Upper lobe of left lung (tissue), 6 donors: ENCODE data around the gene CACNA2D4. TPM values are rescaled to one million over a fixed set of nuclear protein-coding genes. Genes with fewer than 3 reads are reported as not detected.

Experiments used
- ATAC-seq, 2 donors: fragments of 200-7000 bp; cut with Tn5 transposase; one replicate each; pipeline ENCODE4 v1.9.1; 2022; ENCODE audit warnings: mild to moderate bottlenecking in 2 of 2, moderate library complexity in 2 of 2; ENCODE audit not compliant: low FRiP score in 2 of 2
- DNase-seq, 2 donors: peaks; one replicate each; pipeline ENCODE4 v3.0.0-alpha.2; 2019 to 2020
- H3K27ac ChIP-seq, 4 donors: fragments of 200-600 bp; sonication (generic); one replicate each; pipeline ENCODE4 v1.5.1; 2016 to 2019
- H3K27me3 ChIP-seq, 4 donors: fragments of 200-600 bp; sonication (generic); one replicate each; pipeline ENCODE4 v1.5.1; 2017 to 2019
- H3K36me3 ChIP-seq, 4 donors: fragments of 200-600 bp; sonication (generic); one replicate each; pipeline ENCODE4 v1.5.1; 2016 to 2019
- H3K4me1 ChIP-seq, 4 donors: fragments of 200-600 bp; sonication (generic); one replicate each; pipeline ENCODE4 v1.5.1; 2018 to 2019
- H3K4me3 ChIP-seq, 4 donors: fragments of 200-600 bp; sonication (generic); one replicate each; pipeline ENCODE4 v1.5.1; 2017 to 2019; ENCODE audit warnings: mild to moderate bottlenecking in 2 of 4, moderate library complexity in 1 of 4
- H3K9me3 ChIP-seq, 4 donors: fragments of 200-600 bp; sonication (generic); one replicate each; pipeline ENCODE4 v1.5.1; 2018 to 2019
- EP300 ChIP-seq, 4 donors: sonication (generic); formaldehyde crosslinking; IDR thresholded peaks; one replicate each; pipeline ENCODE4 v1.5.1; 2017; ENCODE audit warnings: antibody characterized with exemption in 4 of 4, control low read depth in 2 of 4
- POLR2A ChIP-seq, 4 donors: fragments of 450-650 bp; IDR thresholded peaks; one replicate each; pipeline ENCODE4 v1.5.1; 2016 to 2017; ENCODE audit warnings: antibody characterized with exemption in 4 of 4, mild to moderate bottlenecking in 2 of 4
- POLR2AphosphoS5 ChIP-seq, 2 donors: sonication (generic); formaldehyde crosslinking; IDR thresholded peaks; one replicate each; pipeline ENCODE4 v1.5.1; 2017; ENCODE audit warnings: antibody characterized with exemption in 2 of 2
- WGBS, 2 donors: methylation state at CpG; one replicate each; pipeline ENCODE4 v1.1.5; 2017 to 2018; 5-methylcytosine and 5-hydroxymethylcytosine counted together
- total RNA-seq, 6 donors: library from RNA; depleted of rRNA in 4 of 6; stranded (reverse); fragments of >200 nt in 4 of 6; gene quantifications; one replicate each; pipeline versions ENCODE4 v1.1.0 to v1.2.1, GENCODE V29; 2016 to 2021
- TF ChIP-seq, protein P1 (sequence below), 6 experiments: fragments of 450-650 bp in 4 of 6; fragments of 200-600 bp in 2 of 6; sonication (generic) in 2 of 6; IDR thresholded peaks; one replicate each; pipeline ENCODE4 v1.5.1; 2016 to 2019; ENCODE audit warnings: antibody characterized with exemption in 6 of 6
- donor health status: DM: no; HTN: no; CAD: no; lungs with moderate emphysema.
- donor health status: DM: no; HTN: yes; CAD: no; lungs with severe emphysema.

The CACNA2D4 gene
- total RNA-seq, 6 donors from 2014 or later: 3.3 to 8.4 (median 7.0) TPM

DNA sequence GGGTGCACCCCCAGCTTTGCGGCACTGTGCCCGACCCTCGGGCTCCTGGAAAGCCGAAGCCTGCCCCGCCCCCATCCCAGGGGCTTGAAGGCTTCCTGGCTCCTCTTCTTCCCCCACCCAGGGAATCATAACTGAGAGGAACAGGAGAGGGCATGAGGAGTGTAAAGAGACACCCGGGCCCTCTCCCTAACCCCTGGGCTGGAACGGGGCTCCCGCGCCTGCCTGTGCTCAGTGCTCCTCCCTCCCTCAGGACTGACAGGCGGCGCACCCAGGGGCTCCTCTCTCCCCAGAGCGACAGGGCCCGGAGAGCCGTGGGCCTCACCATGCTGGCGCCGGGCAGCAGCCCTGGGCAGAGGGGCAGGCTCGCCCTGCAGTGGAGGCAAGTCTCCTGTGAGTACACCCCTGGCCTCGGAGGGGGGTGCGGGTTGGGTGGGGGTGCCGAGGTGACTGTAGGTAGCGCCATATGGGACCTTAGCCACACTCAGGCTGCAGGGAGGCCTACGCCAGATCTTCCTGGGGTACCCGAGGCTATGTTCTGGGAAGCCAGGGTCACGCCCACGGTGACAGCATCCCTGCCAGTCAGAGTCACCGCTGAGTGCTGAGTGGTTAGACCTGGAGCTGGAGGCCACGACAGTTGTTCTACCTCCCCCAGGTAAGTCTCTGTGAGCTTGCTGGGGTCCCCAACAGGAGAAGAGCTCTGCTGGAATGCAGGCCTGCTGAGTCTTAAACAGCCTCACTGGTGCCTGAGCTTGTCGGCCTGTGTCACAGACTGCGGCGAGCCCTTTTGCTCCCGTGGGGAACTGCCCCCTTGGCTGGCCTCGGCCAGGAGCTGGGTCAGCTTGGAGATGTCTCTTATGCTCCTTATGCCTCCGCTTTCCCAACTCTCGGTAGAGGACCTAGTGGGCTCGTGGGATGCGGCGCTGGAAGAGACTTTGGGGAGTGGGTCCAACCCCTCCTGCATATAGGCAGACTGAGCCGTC is 90.3 kb downstream of the CACNA2D4 start:
- TF ChIP-seq EP300 (IDR thresholded peaks at IDR 0.05) (no peak), POLR2AphosphoS5 (IDR thresholded peaks at IDR 0.05) (no peak), POLR2A (IDR thresholded peaks at IDR 0.05) (no peak)
- TF ChIP-seq, protein P1, sequence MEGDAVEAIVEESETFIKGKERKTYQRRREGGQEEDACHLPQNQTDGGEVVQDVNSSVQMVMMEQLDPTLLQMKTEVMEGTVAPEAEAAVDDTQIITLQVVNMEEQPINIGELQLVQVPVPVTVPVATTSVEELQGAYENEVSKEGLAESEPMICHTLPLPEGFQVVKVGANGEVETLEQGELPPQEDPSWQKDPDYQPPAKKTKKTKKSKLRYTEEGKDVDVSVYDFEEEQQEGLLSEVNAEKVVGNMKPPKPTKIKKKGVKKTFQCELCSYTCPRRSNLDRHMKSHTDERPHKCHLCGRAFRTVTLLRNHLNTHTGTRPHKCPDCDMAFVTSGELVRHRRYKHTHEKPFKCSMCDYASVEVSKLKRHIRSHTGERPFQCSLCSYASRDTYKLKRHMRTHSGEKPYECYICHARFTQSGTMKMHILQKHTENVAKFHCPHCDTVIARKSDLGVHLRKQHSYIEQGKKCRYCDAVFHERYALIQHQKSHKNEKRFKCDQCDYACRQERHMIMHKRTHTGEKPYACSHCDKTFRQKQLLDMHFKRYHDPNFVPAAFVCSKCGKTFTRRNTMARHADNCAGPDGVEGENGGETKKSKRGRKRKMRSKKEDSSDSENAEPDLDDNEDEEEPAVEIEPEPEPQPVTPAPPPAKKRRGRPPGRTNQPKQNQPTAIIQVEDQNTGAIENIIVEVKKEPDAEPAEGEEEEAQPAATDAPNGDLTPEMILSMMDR (IDR thresholded peaks at IDR 0.05): no peak
- Histone ChIP-seq H3K27me3 (peaks cover 0 to 7% (median 0%) of the 10 kb centered on the region in 4 donors), H3K9me3 (no peaks in the 10 kb centered on the region), H3K27ac (no peak overlapping the region), H3K4me3 (no peak overlapping the region), H3K4me1 (peaks cover 0 to 12% (median 2%) of the 10 kb centered on the region in 4 donors), H3K36me3 (no peaks in the 10 kb centered on the region)
- ATAC-seq: no peak
- WGBS, 2 donors: 83 to 85% methylated on average over 19 to 37 of the region's 38 CpGs
- DNase-seq: peak in 1 of 2 donors; percentile 60

GRCh38 chr12:1826867-1827705 is 91.4 kb downstream of the CACNA2D4 start:
- Histone ChIP-seq H3K36me3 (no peaks in the 10 kb centered on the region), H3K27ac (no peak overlapping the region), H3K27me3 (peaks cover 0 to 10% (median under 1%) of the 10 kb centered on the region in 4 donors), H3K4me3 (no peak overlapping the region), H3K4me1 (peaks cover 0 to 12% (median 2%) of the 10 kb centered on the region in 4 donors), H3K9me3 (no peaks in the 10 kb centered on the region)
- no peak for ATAC-seq
- 78 to 86% methylated on average over 13 to 25 of the region's 25 CpGs for WGBS, 2 donors
- TF ChIP-seq EP300 (IDR thresholded peaks at IDR 0.05) (no peak), POLR2A (IDR thresholded peaks at IDR 0.05) (no peak), POLR2AphosphoS5 (IDR thresholded peaks at IDR 0.05) (no peak)
- TF ChIP-seq, protein P1 (IDR thresholded peaks at IDR 0.05): no peak
- peak in 1 of 2 donors; percentile 70 for DNase-seq

DNA sequence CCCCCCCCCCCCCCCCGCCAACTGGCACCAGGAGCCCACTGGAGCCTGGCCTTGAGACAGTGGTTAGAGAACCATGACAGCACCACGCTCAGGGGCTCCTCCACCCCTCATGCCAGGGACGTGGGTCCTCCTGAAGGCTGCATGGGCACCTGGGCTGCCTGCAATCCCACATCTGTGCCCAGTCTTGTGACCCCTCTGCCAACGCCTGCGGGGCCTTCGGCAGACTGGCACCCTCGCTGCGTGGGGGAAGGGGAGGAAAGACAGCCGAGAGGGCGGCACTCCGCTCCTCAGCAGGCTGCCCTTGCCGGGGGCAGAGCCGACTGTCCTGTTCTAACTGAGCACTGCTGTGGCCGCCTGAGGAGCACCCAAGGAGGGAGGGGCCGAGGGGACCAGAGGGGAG is 92.1 kb downstream of the CACNA2D4 start:
- Histone ChIP-seq H3K4me3 (no peak overlapping the region), H3K27me3 (peaks cover 0 to 8% (median 1%) of the 10 kb centered on the region in 4 donors), H3K36me3 (no peaks in the 10 kb centered on the region), H3K9me3 (no peaks in the 10 kb centered on the region), H3K4me1 (peaks cover 0 to 10% (median 2%) of the 10 kb centered on the region in 4 donors), H3K27ac (no peak overlapping the region)
- 74% methylated on average over 15 of the region's 15 CpGs; no CpG with 5 or more reads in 1 of the 2 donors for WGBS, 2 donors
- TF ChIP-seq POLR2A (IDR thresholded peaks at IDR 0.05): no peak
- TF ChIP-seq POLR2AphosphoS5 (IDR thresholded peaks at IDR 0.05): no peak
- TF ChIP-seq, protein P1 (IDR thresholded peaks at IDR 0.05): no peak
- no peak for TF ChIP-seq EP300 (IDR thresholded peaks at IDR 0.05)
- DNase-seq: peak in 1 of 2 donors; percentile 65
- no peak for ATAC-seq

- H3K27ac ChIP-seq: no peak overlapping the region
- DNase-seq (no peak), ATAC-seq (no peak)
- no peak overlapping the region for H3K4me3 ChIP-seq
- 70 to 79% methylated on average over 10 to 14 of the region's 14 CpGs for WGBS, 2 donors
- H3K4me1 ChIP-seq: peaks cover 0 to 1% (median under 1%) of the 10 kb centered on the region in 4 donors
- H3K36me3 ChIP-seq: no peaks in the 10 kb centered on the region
- peaks cover 0 to 9% (median 2%) of the 10 kb centered on the region in 4 donors for H3K27me3 ChIP-seq
- no peaks in the 10 kb centered on the region for H3K9me3 ChIP-seq
- TF ChIP-seq POLR2A (IDR thresholded peaks at IDR 0.05) (no peak), POLR2AphosphoS5 (IDR thresholded peaks at IDR 0.05) (no peak), EP300 (IDR thresholded peaks at IDR 0.05) (no peak)
- TF ChIP-seq, protein P1 (IDR thresholded peaks at IDR 0.05): no peak
Measured at GRCh38 chr12:1825382-1826102, 92.9 kb downstream of the CACNA2D4 start.
